SH-SY5Y (cell line): Measurements from ENCODE around the gene RTN3.

Source experiments
- GATA2 ChIP-seq: IDR thresholded peaks from 2 replicates; pipeline ENCODE4 v1.6.1; 2011; ENCODE audit warnings: mild to moderate bottlenecking, low read depth, low read length
- GATA3 ChIP-seq: IDR thresholded peaks from 2 replicates; pipeline ENCODE4 v1.6.1; 2011; ENCODE audit warnings: low read depth, mild to moderate bottlenecking, low read length, moderate library complexity

Gene RTN3

DNA sequence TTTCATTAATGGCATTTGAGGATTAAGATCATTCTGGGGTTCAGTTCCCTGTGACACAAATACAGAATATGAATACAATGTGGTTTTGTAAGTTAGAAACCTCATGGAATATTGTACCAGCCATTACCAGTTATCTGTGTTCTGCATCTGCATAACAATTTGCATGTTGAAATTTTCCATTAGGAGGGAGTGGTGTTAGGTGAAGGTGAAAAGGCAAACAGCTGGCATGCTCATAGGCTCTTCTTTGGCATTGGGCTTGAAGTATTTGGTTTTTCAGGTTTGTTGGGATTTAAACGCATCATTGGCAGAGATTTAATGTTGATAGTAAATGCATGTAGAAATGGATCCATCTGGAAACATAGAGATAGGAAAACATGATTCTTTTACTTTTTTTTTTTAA, 18.6 kb downstream of the RTN3 start:
- no peak; the same call in 1 of the 2 replicates for TF ChIP-seq GATA2
- TF ChIP-seq GATA3 = peak; percentile 29; the same call in 1 of the 2 replicates

DNA sequence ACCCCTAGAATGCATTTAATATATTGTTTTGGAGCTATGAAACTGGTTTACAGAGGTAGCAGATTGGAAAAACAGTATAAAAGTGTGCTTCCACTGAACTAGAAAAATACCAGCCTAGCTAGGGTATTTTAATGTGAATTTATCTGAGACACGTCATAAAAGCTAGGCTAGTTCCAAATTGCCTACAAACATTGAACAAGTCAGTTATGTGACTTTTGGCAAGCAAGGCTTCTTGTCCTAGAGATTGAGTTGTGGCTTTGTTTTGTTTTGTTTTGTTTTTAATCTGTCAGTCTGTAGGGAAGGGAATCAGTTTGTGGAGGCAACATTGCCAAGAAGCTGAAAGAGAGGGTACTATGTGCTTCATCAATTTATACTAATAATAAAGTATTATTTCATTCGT, 24.2 kb downstream of the RTN3 start:
- no peak for TF ChIP-seq GATA2
- TF ChIP-seq GATA3 = no peak

DNA sequence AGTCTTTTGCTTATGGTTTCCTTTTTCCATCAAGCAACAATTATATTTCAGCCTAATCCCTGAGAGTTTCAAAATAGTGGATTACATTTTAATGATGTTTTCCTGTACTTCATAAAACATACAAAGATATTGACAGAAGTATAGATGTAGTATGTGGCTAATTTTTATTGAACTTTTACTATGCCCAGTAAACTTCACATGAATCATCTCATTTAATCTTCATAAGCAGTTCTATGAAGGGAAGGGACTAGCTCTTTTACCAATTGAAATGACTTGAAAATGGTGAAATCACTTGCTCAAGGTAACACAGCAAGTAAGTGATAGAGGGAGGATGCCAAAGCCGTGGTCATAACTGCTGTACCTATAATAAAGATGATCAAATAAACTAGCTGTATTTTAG, 27.5 kb downstream of the RTN3 start:
- TF ChIP-seq GATA3 = no peak
- TF ChIP-seq GATA2 = no peak

DNA sequence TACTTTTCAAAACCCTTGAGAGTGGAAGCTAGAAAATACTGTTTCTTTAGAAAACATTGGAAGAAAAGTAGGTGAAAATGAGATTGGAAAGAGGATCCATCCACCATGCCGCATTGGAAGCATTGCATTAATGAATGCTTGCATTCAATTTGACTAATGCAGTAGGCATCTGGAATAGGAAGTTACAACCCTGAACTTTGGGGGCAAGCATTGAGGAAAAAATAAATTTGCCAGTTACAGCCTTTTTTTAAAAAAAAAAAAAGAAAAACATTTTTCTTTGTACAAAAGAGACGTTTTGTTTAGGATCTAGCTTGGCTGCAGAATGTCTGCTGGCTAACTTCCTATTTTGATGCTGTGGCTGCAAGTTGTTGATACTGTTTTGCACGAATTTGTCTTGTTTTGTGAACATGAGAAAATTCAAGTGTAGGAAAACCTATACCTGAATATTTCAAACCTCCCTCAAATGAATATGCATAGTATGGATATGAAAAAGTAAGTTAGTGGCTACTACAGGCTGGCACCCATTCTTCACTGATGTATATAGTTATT, 28.1 kb downstream of the RTN3 start:
- no peak for TF ChIP-seq GATA3
- no peak for TF ChIP-seq GATA2

DNA sequence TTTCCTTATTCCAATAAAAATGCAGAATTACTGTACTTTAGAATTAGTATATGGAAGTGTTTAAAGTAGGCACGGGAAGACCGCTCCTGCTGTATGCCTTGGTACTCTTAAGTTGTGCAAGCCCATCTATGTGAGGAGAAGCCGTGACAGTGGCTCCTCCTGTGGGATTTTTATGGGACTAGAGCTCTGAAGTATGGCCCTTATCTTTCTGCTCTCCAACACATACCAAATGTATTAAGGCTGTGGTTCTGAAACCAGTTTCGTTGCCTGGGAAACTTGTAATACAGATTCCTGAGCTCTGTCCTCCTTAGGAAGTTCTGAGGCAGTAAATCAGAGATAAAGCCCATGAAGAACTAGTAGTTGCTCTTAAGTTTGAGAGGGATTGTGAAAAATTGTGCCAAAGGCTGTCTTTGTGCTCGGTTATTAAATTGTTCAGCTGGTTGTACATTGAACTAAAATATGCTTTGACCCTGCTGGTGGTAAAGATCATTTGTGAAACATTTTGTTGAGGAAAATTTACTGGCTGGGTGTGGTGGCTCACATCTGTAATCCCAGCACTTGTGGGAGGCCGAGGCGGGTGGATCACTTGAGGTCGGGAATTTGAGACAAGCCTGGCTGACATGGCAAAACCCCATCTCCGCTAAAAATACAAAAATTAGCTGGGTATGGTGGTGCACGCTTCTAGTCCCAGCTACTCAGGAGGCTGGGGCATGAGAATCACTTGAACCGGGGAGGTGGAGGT, 29.3 kb downstream of the RTN3 start:
- TF ChIP-seq GATA3 (no peak), GATA2 (no peak)

DNA sequence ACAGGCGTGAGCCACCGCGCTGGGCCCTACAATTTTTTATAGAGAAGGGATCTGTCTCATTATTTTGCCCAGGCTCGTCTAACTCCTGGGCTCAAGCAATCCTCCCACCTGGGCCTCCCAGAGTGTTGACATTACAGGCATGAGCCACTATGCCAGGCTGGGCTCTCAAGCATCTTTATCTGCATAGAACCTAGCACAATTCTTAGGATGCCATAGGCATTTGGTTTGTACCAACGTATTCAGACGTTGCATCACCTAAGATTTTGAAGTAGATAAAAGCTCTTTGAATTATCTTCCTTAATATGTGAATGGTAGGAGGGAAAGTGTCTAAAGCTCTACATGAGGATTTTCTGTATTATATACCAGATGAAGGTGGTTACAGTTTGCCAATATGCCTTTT, 30.5 kb downstream of the RTN3 start:
- TF ChIP-seq GATA3 (no peak), GATA2 (no peak)

DNA sequence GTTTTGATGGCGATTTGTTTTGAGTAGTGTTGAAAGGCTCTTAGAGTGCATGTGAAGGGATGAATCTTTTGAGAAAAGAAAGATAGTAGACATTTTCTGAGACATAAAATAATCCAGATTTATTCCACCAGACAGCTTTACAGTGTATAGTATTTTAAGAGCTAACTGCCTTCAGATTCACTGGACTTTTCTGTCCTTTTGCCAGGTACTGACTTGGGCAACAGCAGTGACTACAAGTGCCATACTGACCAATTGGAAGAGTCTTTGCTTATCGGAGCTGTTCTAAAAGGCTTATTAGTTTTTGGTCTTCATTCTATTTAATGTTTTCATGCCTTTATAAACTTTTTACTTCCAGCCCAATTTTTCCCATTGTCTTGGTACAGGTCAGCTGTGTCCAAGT, 32.5 kb downstream of the RTN3 start:
- TF ChIP-seq GATA2 = no peak
- TF ChIP-seq GATA3 = no peak

DNA sequence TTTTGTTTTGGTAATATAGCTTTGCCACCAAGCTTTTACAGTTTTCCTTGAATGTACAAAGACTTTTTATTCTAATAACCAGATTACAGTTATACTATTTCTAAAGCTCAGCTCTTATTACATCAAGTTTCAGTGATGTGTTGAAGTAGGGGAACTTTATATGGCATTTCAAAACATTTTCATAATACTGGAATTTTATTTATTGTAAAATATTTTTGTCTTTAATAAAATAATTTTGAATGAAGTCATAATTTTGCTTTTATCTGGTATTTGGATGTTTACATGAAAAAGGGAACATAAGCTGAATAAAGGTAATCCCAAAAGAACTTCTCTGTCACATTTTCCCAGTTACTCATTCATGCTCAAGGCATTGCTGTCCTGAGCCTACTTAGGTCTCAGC, 34.7 kb downstream of the RTN3 start:
- no peak for TF ChIP-seq GATA3
- TF ChIP-seq GATA2 = no peak

DNA sequence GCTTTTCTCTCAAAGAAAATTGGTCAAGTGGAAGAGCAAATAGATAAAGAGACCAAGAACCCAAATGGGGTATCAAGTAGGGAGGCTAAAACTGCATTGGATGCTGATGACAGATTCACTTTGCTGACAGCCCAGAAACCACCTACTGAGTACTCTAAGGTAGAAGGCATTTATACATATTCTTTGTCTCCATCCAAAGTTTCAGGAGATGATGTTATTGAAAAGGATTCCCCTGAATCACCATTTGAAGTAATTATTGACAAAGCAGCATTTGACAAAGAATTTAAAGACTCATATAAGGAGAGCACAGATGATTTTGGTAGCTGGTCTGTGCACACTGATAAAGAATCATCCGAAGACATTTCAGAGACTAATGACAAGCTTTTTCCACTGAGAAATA, 37.7 kb downstream of the RTN3 start:
- no peak for TF ChIP-seq GATA2
- no peak for TF ChIP-seq GATA3

DNA sequence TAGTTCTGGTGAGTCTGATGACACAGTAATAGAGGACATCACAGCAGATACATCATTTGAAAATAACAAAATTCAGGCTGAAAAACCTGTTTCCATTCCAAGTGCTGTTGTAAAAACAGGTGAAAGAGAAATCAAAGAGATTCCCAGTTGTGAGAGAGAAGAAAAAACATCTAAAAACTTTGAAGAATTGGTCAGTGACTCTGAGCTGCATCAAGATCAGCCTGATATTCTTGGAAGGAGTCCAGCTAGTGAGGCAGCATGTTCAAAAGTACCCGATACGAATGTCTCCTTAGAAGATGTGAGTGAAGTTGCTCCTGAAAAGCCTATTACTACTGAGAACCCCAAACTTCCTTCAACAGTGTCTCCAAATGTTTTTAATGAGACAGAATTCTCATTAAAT, 38.7 kb downstream of the RTN3 start:
- TF ChIP-seq GATA3 (no peak), GATA2 (no peak)

DNA sequence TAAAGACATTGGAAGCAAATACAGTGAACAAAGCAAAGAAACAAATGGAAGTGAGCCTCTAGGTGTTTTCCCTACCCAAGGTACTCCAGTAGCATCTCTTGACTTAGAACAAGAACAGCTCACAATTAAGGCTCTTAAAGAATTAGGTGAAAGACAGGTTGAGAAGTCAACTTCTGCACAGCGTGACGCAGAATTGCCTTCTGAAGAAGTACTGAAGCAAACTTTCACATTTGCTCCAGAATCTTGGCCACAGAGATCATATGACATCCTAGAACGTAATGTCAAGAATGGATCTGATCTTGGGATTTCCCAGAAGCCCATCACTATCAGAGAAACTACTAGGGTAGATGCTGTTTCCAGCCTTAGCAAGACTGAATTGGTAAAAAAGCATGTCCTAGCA, 39.3 kb downstream of the RTN3 start:
- TF ChIP-seq GATA3 (no peak), GATA2 (no peak)

DNA sequence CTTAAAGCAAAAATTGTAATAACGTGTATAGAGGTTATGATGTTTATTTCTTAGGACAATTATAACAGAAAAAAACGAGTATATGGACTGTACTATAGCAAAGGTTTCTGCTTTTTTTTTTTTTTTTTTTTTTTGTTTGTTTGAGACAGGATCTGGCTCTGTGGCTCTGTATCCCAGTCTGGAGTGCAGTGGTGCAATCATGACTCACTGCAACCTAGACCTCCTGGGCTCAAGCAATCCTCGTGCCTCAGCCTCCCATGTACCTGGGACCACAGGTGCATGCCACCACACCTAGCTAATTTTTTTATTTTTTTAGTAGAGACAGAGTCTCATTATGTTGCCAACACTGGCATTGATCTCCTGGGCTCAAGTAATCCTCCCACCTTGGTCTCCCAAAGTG, 48.0 kb downstream of the RTN3 start:
- no peak for TF ChIP-seq GATA3
- TF ChIP-seq GATA2 = no peak

DNA sequence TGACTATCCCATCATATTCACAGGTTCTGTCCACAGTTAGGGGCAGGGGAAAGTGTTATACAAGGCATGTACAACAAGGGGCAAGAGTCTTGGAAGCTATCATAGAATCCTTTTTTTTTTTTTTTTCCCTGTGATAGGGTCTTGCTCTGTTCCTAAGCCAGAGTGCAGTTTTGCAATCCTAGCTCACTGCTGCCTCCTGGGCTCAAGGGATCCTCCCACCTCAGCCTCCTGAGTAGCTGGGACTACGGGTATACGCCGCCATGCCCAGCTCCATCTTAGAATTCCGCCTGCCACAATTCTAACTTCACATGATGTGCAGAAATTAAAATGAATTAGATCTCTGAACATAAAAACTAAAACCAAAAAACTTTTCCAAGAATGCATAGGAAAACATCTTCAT, 55.6 kb downstream of the RTN3 start:
- no peak for TF ChIP-seq GATA2
- no peak for TF ChIP-seq GATA3

DNA sequence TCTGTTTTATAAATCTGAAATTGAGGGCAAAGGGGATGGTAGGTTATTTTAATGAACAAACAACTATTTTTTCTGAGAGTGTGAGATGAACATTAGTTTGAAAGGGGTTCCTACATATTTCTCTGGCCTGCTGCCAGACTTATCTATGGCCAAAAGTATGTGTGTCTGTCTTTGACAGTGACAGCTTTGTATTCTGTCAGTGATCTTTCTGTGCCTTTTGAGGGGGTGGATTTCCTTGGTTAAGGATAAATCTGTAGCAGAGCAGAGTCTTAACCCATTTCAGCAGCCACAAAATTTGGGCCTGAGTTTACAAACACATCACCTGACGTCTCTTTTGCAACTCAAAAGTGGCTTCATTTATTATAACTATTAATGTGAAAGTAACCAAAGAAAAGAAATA, 56.4 kb downstream of the RTN3 start:
- TF ChIP-seq GATA2 = no peak
- TF ChIP-seq GATA3 = no peak

DNA sequence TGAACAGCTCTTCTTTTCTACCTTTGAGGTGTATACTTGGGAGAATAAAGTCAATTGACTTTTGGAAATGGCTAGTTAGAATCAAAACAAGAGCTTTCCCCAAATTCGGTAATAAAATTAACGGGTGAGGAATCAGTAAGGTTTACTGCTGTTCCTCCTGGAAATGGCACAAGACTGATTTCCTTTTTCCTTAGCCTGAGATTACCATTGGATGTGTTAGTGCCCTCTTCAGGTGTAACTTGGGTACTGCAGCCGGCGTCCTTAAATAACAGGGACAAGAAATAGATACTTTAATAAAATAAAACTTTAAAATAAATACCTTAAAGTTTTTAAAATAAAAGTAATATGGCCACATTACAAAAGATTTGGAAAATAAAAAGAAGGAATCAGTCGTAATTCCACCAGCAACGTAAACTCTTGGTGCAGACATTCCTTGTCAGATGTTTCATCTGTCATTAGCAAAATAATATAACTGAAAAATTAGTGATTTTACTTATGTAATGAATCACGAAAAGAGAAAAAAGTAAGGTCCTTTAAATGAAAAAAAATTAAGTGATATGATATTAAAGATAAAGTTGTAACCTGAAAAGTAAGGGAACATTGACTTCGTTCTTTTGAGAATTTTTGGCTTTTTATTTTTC, 57.5 kb downstream of the RTN3 start:
- TF ChIP-seq GATA2 (no peak), GATA3 (no peak)
